IPS-20b (cell line): ENCODE data around the gene VOPP1.
A peak's percentile ranks its signal among the peaks of the same experiment; 100 is the strongest.

Experiments
- H3K27ac ChIP-seq: one replicate; pipeline ENCODE4 v1.5.1; 2013; ENCODE audit warnings: low read length
- H3K27me3 ChIP-seq: 2 replicates; pipeline ENCODE4 v1.6.1; 2013; ENCODE audit warnings: mild to moderate bottlenecking, low read length, inconsistent platforms; ENCODE audit not compliant: insufficient read depth
- H3K36me3 ChIP-seq: 2 replicates; pipeline ENCODE4 v1.6.1; 2013; ENCODE audit warnings: low read depth, mild to moderate bottlenecking, inconsistent platforms, low read length, moderate library complexity; ENCODE audit not compliant: insufficient read depth
- H3K4me1 ChIP-seq: 2 replicates; pipeline ENCODE4 v1.6.1; 2013; ENCODE audit warnings: mild to moderate bottlenecking, control low read depth, inconsistent platforms, low read length, moderate library complexity; ENCODE audit not compliant: insufficient read depth
- H3K4me3 ChIP-seq: 2 replicates; pipeline ENCODE4 v1.5.1; 2013; ENCODE audit warnings: mild to moderate bottlenecking, low read length, inconsistent platforms
- H3K9ac ChIP-seq: 2 replicates; pipeline ENCODE4 v1.6.1; 2013; ENCODE audit warnings: low read depth, mild to moderate bottlenecking, inconsistent platforms, low read length, moderate library complexity
- H3K9me3 ChIP-seq: 2 replicates; pipeline ENCODE4 v1.6.1; 2013; ENCODE audit warnings: mild to moderate bottlenecking, low read depth, low read length, inconsistent platforms; ENCODE audit not compliant: insufficient read depth

The VOPP1 gene

DNA sequence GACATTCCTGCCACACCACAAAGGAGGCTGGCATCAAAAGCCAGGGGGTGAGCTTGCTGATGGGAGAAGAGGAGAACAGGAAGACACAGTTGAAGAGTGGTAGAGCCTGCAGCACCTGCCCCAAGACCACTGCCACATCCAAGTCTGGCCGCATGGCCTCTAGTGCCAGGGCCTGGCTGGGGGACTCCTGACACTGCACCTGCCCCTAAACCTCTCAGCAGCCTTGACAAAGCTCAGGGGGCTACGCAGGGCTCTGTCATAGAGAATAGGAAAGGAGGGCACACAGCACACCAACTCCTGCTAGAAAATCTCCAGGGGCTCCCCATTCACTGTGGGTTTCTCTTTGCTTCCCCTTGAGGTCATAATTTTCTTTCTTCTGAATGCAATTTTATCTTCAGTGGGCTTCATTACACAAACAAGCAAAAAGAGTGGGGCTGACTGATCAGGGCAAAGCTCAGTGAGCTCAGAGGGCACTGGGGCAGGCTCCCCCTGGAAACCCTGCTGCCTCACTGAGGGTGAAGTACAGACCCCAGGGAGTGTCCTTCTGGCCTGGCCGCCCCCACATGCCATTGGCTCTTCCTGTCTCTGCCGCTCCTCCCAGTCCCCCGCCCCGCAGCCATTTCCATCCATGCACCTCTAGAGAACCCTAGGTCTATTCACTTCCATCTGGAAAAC, 37.2 kb downstream of the VOPP1 start:
- Histone ChIP-seq H3K36me3 (no peaks in the 10 kb centered on the region), H3K27ac (no peak overlapping the region), H3K27me3 (no peaks in the 10 kb centered on the region), H3K4me1 (peaks cover 49% of the 10 kb centered on the region), H3K4me3 (no peak overlapping the region), H3K9ac (no peak overlapping the region), H3K9me3 (no peaks in the 10 kb centered on the region)

GRCh38 chr7:55534262-55534915, 37.9 kb downstream of the VOPP1 start:
- Histone ChIP-seq H3K36me3 (no peaks in the 10 kb centered on the region), H3K9me3 (no peaks in the 10 kb centered on the region), H3K27ac (no peak overlapping the region), H3K9ac (no peak overlapping the region), H3K4me1 (peaks cover 45% of the 10 kb centered on the region), H3K27me3 (no peaks in the 10 kb centered on the region), H3K4me3 (no peak overlapping the region)

- H3K9ac ChIP-seq: no peak overlapping the region
- peaks cover 42% of the 10 kb centered on the region for H3K4me1 ChIP-seq
- no peaks in the 10 kb centered on the region for H3K9me3 ChIP-seq
- no peak overlapping the region for H3K4me3 ChIP-seq
- H3K27me3 ChIP-seq: no peaks in the 10 kb centered on the region
- no peak overlapping the region for H3K27ac ChIP-seq
- no peaks in the 10 kb centered on the region for H3K36me3 ChIP-seq
Measured at GRCh38 chr7:55533729-55534080, 38.6 kb downstream of the VOPP1 start.

GRCh38 chr7:55533050-55533728, 39.1 kb downstream of the VOPP1 start:
- Histone ChIP-seq H3K9me3 (no peaks in the 10 kb centered on the region), H3K27ac (no peak overlapping the region), H3K36me3 (no peaks in the 10 kb centered on the region), H3K4me1 (peaks cover 37% of the 10 kb centered on the region), H3K27me3 (no peaks in the 10 kb centered on the region), H3K9ac (no peak overlapping the region), H3K4me3 (no peak overlapping the region)

DNA sequence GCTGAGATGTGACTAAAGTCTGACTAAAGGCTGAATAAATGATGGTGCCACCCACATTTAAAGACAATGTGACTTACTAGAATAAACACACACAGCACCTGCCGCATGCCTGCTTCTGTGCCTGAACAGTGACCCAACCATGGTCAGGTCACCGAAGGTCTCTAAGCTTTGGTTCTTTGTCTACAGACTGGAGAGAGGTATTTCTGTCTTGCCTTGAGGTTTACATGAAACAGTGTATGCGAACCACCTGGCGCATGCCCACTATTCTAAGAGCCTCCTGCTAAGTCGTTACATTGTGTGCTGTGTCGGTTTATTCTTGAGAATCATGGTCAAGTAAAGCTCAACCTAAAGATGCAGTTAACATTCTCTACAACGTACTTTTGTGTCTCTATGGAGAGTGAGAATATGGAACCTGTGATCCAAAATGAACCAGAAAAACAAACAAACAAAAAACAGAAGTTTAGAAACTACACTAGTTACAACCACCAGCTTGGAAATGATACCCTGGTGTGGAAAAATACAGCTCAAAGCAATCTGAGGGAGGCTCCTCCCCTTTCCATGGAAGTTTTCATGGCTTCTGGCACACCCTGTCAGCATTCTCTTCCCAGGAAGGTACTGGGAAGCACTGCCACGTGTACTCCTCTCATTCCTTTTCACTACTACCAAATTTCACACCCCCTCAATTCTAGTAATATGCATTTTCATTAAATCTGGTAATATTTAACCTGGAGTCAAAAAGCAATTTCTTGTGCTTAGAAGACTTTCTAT, 40.0 kb downstream of the VOPP1 start:
- no peak overlapping the region for H3K9ac ChIP-seq

DNA sequence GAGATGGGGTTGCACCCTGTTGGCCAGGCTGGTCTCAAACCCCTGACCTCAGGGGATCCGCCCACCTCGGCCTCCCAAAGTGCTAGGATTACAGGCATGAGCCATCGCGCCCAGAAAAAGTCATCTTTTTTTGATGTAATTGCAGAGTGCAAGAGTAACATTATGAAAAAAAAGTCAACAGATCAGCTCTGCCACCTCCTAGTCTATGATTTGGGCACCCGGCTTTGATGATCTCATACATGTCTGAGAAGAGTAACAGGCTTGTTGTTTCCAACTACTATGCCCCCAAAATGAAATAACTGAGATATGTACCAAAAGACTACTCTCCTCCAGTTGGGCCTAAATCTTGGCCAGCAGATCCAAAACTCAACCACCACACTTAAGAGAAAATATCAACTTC, 40.8 kb downstream of the VOPP1 start:
- H3K36me3 ChIP-seq: no peaks in the 10 kb centered on the region
- peaks cover 43% of the 10 kb centered on the region for H3K4me1 ChIP-seq
- H3K4me3 ChIP-seq: no peak overlapping the region
- H3K9ac ChIP-seq: no peak overlapping the region
- H3K27ac ChIP-seq: no peak overlapping the region
- no peaks in the 10 kb centered on the region for H3K9me3 ChIP-seq
- H3K27me3 ChIP-seq: no peaks in the 10 kb centered on the region

More for the DNA sequence above, 40.0 kb downstream of the VOPP1 start:
- peaks cover 43% of the 10 kb centered on the region for H3K4me1 ChIP-seq
- no peaks in the 10 kb centered on the region for H3K36me3 ChIP-seq
- H3K4me3 ChIP-seq: no peak overlapping the region
- no peaks in the 10 kb centered on the region for H3K9me3 ChIP-seq
- no peaks in the 10 kb centered on the region for H3K27me3 ChIP-seq
- no peak overlapping the region for H3K27ac ChIP-seq

DNA sequence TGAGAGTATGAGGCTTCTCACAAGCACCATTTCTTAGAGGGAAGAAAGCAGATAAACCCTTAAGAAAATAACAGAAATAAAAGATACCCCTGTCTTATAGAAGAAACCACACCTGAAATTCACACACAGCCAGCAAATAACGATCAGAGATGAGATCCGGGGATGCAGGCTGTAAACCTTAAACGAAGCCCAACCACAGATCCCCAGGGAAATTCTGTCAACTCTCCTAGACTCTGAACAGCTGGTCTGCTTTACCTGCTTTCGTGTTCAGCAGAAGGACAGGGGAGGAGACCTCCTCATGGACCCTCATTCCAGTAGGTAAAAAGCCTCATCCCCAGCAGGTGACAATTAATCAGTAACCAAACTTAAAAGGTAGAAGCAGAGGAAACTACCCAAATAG, 45.0 kb downstream of the VOPP1 start:
- Histone ChIP-seq H3K4me1 (peaks cover 42% of the 10 kb centered on the region), H3K36me3 (no peaks in the 10 kb centered on the region), H3K27me3 (no peaks in the 10 kb centered on the region), H3K9me3 (no peaks in the 10 kb centered on the region), H3K27ac (no peak overlapping the region), H3K4me3 (peak overlapping the region; percentile 45; the same call in 1 of the 2 replicates), H3K9ac (no peak overlapping the region; the same call in 1 of the 2 replicates)

GRCh38 chr7:55526770-55527169, 45.5 kb downstream of the VOPP1 start:
- Histone ChIP-seq H3K4me1 (peaks cover 42% of the 10 kb centered on the region), H3K27ac (no peak overlapping the region), H3K36me3 (no peaks in the 10 kb centered on the region), H3K9ac (peak overlapping the region; percentile 13; the same call in 1 of the 2 replicates), H3K9me3 (no peaks in the 10 kb centered on the region), H3K4me3 (peak overlapping the region; percentile 45; the same call in 1 of the 2 replicates), H3K27me3 (no peaks in the 10 kb centered on the region)

GRCh38 chr7:55526329-55526728, 46.0 kb downstream of the VOPP1 start:
- Histone ChIP-seq H3K27me3 (no peaks in the 10 kb centered on the region), H3K4me1 (peaks cover 46% of the 10 kb centered on the region), H3K4me3 (no peak overlapping the region; the same call in 1 of the 2 replicates), H3K9ac (peak overlapping the region; percentile 13; the same call in 1 of the 2 replicates), H3K27ac (no peak overlapping the region), H3K9me3 (no peaks in the 10 kb centered on the region), H3K36me3 (no peaks in the 10 kb centered on the region)

- H3K9ac ChIP-seq: no peak overlapping the region
- no peak overlapping the region for H3K27ac ChIP-seq
- no peaks in the 10 kb centered on the region for H3K27me3 ChIP-seq
- peaks cover 39% of the 10 kb centered on the region for H3K4me1 ChIP-seq
- H3K4me3 ChIP-seq: no peak overlapping the region
- no peaks in the 10 kb centered on the region for H3K9me3 ChIP-seq
- H3K36me3 ChIP-seq: peaks cover 4% of the 10 kb centered on the region; the same call in 1 of the 2 replicates
Measured at GRCh38 chr7:55524558-55525310, 47.6 kb downstream of the VOPP1 start.

DNA sequence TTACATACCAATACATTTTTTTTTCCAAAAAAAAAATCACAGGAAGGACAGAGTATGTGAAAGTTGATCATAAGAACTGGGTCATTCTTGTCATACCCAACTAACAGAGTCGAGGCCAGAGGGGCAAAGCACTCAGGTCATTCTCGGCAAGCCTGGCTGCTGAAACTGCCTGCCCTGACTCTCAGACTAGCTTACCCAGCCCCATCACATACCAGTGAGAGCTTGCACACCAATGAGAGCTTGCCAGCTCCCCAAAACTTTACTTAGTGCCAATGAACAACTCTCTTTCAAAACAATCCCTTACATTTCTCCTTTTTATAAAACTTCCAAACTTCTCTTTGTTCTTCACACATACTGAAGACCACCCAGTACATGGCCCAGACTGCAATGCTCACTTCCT, 48.9 kb downstream of the VOPP1 start:
- H3K36me3 ChIP-seq: peaks cover 13% of the 10 kb centered on the region
- H3K9me3 ChIP-seq: no peaks in the 10 kb centered on the region
- peaks cover 39% of the 10 kb centered on the region for H3K4me1 ChIP-seq
- no peak overlapping the region for H3K4me3 ChIP-seq
- no peak overlapping the region for H3K9ac ChIP-seq
- no peaks in the 10 kb centered on the region for H3K27me3 ChIP-seq
- no peak overlapping the region for H3K27ac ChIP-seq
